GM23248 (cell line): ENCODE data around the gene CELF1.

Experiments used
- EZH2 ChIP-seq: fragments of 200-600 bp; sonication (generic); IDR thresholded peaks from 2 replicates; pipeline ENCODE4 v1.6.1; 2018; ENCODE audit warnings: antibody characterized with exemption, mild to moderate bottlenecking; ENCODE audit not compliant: insufficient read depth, poor library complexity, severe bottlenecking
- EZH2phosphoT487 ChIP-seq: fragments of 200-600 bp; sonication (generic); IDR thresholded peaks from 2 replicates; pipeline ENCODE4 v1.6.1; 2018; ENCODE audit warnings: antibody characterized with exemption, moderate library complexity, mild to moderate bottlenecking, low read depth; ENCODE audit not compliant: insufficient read depth

GRCh38 chr11:47591764-47592163 lies 38.8 kb upstream of the CELF1 start:
- TF ChIP-seq EZH2: no peak
- TF ChIP-seq EZH2phosphoT487: no peak
